Esophagus (tissue), 2 donors: Measurements from ENCODE around the gene NUB1. TPM values are rescaled to one million over a fixed set of nuclear protein-coding genes. Genes with fewer than 3 reads are reported as not detected.

Experiments
- H3K27ac ChIP-seq, 2 donors: one replicate each; pipeline ENCODE4 v1.5.1; 2013; ENCODE audit warnings: low read depth in 2 of 2, mild to moderate bottlenecking in 2 of 2, inconsistent platforms in 1 of 2, low read length in 1 of 2, moderate library complexity in 1 of 2
- H3K27me3 ChIP-seq, 2 donors: one replicate each; pipeline ENCODE4 v1.6.1; 2013; ENCODE audit warnings: low read length in 2 of 2, control low read depth in 1 of 2, mild to moderate bottlenecking in 1 of 2; ENCODE audit not compliant: insufficient read depth in 2 of 2, control insufficient read depth in 1 of 2
- H3K36me3 ChIP-seq, 2 donors: one replicate each; pipeline ENCODE4 v1.6.1; 2013; ENCODE audit warnings: low read length in 1 of 2; ENCODE audit not compliant: control insufficient read depth in 2 of 2, insufficient read depth in 2 of 2
- H3K4me1 ChIP-seq, 2 donors: one replicate each; pipeline ENCODE4 v1.6.1; 2013; ENCODE audit warnings: low read length in 1 of 2; ENCODE audit not compliant: control insufficient read depth in 2 of 2, insufficient read depth in 2 of 2
- H3K4me3 ChIP-seq, 2 donors: one replicate each; pipeline ENCODE4 v1.5.1; 2013; ENCODE audit warnings: low read length in 2 of 2, mild to moderate bottlenecking in 2 of 2, low read depth in 1 of 2, moderate library complexity in 1 of 2
- H3K9me3 ChIP-seq, 2 donors: one replicate each; pipeline ENCODE4 v1.6.1; 2013; ENCODE audit warnings: mild to moderate bottlenecking in 2 of 2, low read depth in 1 of 2, low read length in 1 of 2, moderate library complexity in 1 of 2; ENCODE audit not compliant: control insufficient read depth in 2 of 2, insufficient read depth in 1 of 2
- WGBS, 2 donors: extraction: QIAGEN DNeasy Blood & Tissue Kit; methylation state at CpG; one replicate each; pipeline ENCODE4 v1.1.7; 2013; 5-methylcytosine and 5-hydroxymethylcytosine counted together
- polyA plus RNA-seq, 2 donors: library from polyadenylated mRNA; stranded (reverse); fragments of 200-250 nt; gene quantifications; one replicate each; pipeline ENCODE4 v1.2.3, GENCODE V29; 2013
- donor health status: healthy with polysubstance abuse.
- donor health status: Bipolar disorder and iron deficiency.

Gene NUB1
- polyA plus RNA-seq, 2 donors = 12.1 to 15.5 TPM

DNA sequence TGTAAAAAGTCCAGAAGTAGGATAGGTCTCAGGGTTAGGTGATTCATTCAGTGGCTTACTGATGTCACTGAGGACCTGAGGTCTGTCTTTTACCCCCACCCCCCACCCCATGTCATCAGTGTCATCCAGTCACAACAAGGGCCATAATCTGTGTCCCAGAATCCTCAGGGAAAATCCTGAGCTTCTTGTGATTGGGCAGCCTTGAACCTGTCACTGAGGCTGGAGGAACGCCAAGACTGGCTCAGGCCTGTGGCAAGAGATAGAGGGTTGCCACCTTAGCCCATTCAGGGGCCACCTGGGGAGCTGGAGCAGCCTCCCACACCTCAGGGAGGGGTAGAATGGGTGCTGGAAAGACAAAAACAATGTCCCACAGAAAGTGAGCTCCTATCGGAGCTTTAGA, 29.7 kb downstream of the NUB1 start:
- Histone ChIP-seq H3K36me3 (peaks cover 12 to 26% of the 10 kb centered on the region in 2 donors), H3K4me3 (no peak overlapping the region), H3K27me3 (no peaks in the 10 kb centered on the region), H3K4me1 (no peaks in the 10 kb centered on the region), H3K27ac (no peak overlapping the region), H3K9me3 (no peaks in the 10 kb centered on the region)
- WGBS, 2 donors = 89 to 94% methylated on average over 2 of the region's 2 CpGs

DNA sequence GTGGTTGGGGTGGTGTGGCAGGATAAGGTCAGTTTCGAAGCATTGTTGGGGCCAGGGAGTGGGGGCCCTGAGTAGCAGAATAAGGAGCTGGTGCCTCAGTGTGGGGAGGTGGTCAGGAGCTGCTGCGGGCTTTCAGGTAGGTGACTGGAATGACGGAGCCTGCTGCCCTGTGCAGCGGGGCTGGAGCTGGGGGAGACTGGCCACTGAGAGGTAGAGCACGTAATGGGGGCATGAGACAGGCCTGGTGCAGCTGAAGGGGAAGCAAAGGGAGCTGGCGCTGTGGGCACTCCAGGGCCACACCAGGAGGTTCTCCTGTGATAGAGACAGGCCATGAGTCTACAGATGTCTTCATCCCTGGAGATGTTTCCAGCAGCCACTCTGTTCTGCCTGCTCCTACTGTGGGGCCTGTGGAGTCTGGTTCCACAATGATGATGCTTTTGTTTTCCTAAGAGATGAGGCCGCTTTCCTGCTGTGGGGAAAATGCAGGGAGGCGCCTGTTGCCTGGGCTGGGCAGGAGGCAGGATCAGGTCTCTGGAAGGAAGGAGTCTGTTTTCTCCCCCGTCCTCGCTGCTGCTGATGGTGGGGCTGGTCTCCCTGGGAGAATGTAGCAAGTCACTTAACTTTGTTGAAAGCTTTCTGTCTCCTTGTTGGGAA, 31.1 kb downstream of the NUB1 start:
- Histone ChIP-seq H3K27ac (no peak overlapping the region), H3K4me1 (no peaks in the 10 kb centered on the region), H3K36me3 (peaks cover 14 to 37% of the 10 kb centered on the region in 2 donors), H3K9me3 (no peaks in the 10 kb centered on the region), H3K4me3 (no peak overlapping the region), H3K27me3 (no peaks in the 10 kb centered on the region)
- 96 to 99% methylated on average over 10 of the region's 10 CpGs for WGBS, 2 donors

GRCh38 chr7:151373599-151373998, 32.0 kb downstream of the NUB1 start:
- H3K27me3 ChIP-seq = no peaks in the 10 kb centered on the region
- peaks cover 14 to 37% of the 10 kb centered on the region in 2 donors for H3K36me3 ChIP-seq
- H3K9me3 ChIP-seq = no peaks in the 10 kb centered on the region
- no peak overlapping the region for H3K4me3 ChIP-seq
- WGBS, 2 donors = 82% methylated on average over 13 of the region's 13 CpGs
- no peak overlapping the region for H3K27ac ChIP-seq
- no peaks in the 10 kb centered on the region for H3K4me1 ChIP-seq

- Histone ChIP-seq H3K36me3 (peaks cover 14 to 38% of the 10 kb centered on the region in 2 donors), H3K4me1 (no peaks in the 10 kb centered on the region), H3K9me3 (no peaks in the 10 kb centered on the region), H3K27ac (no peak overlapping the region), H3K27me3 (no peaks in the 10 kb centered on the region), H3K4me3 (no peak overlapping the region)
- WGBS, 2 donors = 88 to 93% methylated on average over 15 of the region's 15 CpGs
Measured at GRCh38 chr7:151374139-151374538, 32.5 kb downstream of the NUB1 start.

DNA sequence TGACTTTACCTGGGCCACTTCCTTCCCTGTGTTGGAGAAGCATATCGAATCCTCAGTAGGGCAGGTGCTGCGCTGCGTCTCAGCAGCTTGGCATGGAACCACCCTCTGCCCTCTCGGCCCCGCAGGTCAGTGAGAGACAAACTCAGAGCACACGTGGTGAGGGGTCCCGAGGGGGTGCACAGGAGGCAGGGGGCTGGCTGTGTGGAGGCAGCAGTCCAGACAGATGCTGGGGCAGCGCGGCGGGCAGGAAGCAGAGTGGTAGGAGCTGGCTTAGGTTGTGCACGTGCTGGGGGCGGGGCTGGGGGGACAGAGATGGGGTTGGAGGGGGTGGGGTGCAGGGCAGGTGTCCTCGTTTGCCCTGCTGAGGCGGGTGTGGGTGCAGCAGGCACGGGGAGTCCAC, 33.1 kb downstream of the NUB1 start:
- Histone ChIP-seq H3K27ac (no peak overlapping the region), H3K9me3 (no peaks in the 10 kb centered on the region), H3K4me3 (no peak overlapping the region), H3K36me3 (peaks cover 14 to 37% of the 10 kb centered on the region in 2 donors), H3K27me3 (no peaks in the 10 kb centered on the region), H3K4me1 (no peaks in the 10 kb centered on the region)
- WGBS, 2 donors = 80 to 91% methylated on average over 15 of the region's 15 CpGs

DNA sequence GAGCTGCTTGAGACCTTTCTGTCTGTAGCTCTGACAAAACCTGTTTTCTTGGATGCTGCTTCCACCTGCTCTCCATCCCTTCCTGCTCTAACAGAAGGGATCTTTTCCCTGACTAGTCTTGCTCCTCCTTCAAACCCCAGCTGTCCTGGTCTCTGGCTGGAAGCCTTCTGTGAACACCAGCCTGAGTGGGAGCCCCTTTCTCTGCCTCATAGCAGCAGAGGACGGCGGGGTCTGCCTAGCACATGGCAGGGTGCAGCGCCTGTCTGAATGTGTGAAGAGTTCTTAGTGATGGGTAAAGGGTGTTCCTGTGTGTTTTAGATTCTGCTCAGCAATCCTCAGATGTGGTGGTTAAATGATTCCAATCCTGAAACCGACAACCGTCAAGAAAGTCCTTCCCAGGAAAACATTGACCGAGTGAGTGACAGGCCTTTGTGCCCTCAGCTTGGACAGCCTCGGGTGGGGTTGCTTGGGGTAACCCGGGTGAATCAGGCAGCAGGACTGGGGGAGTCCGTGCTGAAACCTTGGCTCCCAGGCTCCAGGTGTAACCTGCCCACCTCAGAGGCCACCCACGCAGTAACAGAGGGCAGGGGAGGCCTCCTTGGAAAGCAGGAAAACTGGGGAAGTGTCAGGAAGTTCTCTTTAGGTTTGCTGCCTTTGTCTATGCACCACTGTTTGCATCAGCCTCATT, 34.1 kb downstream of the NUB1 start:
- WGBS, 2 donors = 87 to 88% methylated on average over 10 of the region's 10 CpGs
- Histone ChIP-seq H3K4me3 (no peak overlapping the region), H3K4me1 (no peaks in the 10 kb centered on the region), H3K27me3 (no peaks in the 10 kb centered on the region), H3K27ac (no peak overlapping the region), H3K9me3 (no peaks in the 10 kb centered on the region), H3K36me3 (peaks cover 14 to 35% of the 10 kb centered on the region in 2 donors)

DNA sequence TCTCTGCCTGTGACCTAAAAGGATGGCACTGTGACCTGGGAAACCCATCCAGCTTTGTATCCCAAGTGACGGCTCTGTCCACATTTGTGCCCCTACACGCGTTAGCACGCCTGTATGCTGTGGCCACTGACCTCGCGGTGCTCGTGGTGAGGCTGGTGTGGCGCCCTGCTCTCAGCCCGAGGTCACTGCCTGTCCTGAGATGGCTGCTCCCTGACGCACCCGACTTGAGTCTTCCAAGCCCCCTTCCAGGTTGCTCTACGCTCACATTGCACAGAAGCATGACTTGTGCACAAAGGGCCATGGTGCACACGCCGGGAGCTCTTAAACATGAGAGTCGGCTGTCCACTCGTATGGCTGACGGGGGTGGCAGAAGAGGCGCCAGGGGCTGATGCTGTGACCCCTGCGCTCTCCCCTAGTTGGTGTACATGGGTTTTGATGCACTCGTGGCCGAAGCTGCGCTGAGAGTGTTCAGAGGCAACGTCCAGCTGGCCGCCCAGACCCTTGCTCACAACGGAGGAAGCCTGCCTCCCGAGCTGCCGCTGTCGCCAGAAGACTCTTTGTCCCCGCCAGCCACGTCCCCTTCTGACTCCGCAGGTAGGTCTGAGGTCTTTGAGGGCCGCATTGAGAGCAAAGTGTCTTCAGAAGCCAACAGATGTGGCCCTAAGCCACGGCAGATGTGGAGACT, 34.7 kb downstream of the NUB1 start:
- Histone ChIP-seq H3K27me3 (no peaks in the 10 kb centered on the region), H3K36me3 (peaks cover 14 to 34% of the 10 kb centered on the region in 2 donors), H3K27ac (no peak overlapping the region), H3K9me3 (no peaks in the 10 kb centered on the region), H3K4me1 (no peaks in the 10 kb centered on the region), H3K4me3 (no peak overlapping the region)
- 95 to 96% methylated on average over 33 of the region's 33 CpGs for WGBS, 2 donors

DNA sequence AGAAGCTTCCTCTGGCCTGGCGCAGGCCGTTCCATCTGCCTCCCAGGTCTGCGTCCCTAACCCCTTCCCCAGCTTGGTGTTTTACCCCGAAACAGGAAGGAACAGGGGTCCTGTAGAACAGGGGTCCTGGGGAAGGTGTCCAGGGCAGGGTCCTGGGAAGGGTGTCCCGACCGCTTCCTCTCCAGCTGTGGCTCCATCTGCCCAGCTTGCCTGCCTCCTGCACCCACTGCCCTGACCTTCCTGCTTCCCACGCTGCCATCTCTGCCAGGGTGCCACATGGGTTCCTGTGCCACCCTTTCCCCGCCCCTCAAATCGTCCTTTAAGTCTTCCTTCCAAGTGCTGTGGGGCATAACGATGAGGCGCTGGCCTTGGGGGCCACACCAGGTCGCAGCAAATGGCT, 35.8 kb downstream of the NUB1 start:
- Histone ChIP-seq H3K4me3 (no peak overlapping the region), H3K27ac (no peak overlapping the region), H3K36me3 (peaks cover 14 to 33% of the 10 kb centered on the region in 2 donors), H3K9me3 (no peaks in the 10 kb centered on the region), H3K27me3 (peaks cover 0 to 2% of the 10 kb centered on the region in 2 donors), H3K4me1 (peaks cover 0 to 6% of the 10 kb centered on the region in 2 donors)
- 92% methylated on average over 11 to 12 of the region's 12 CpGs for WGBS, 2 donors

GRCh38 chr7:151378011-151378410, 36.4 kb downstream of the NUB1 start:
- H3K9me3 ChIP-seq = no peaks in the 10 kb centered on the region
- peaks cover 14 to 33% of the 10 kb centered on the region in 2 donors for H3K36me3 ChIP-seq
- H3K27me3 ChIP-seq = peaks cover 0 to 2% of the 10 kb centered on the region in 2 donors
- peaks cover 0 to 6% of the 10 kb centered on the region in 2 donors for H3K4me1 ChIP-seq
- H3K27ac ChIP-seq = no peak overlapping the region
- WGBS, 2 donors = 86 to 91% methylated on average over 9 of the region's 9 CpGs
- H3K4me3 ChIP-seq = no peak overlapping the region
